Measurements from ENCODE around the gene PDE2A.

GRCh38 chr11:72602250-72602904, 71.8 kb downstream of the PDE2A start:
- TF ChIP-seq CTCF (IDR thresholded peaks at IDR 0.05) = no peak
- TF ChIP-seq POLR2A (IDR thresholded peaks at IDR 0.05) = no peak

All from uterus (tissue), 2 donors.